ENCODE data around the gene CACHD1.
A peak's percentile ranks its signal among the peaks of the same experiment; 100 is the strongest.

The CACHD1 gene

DNA sequence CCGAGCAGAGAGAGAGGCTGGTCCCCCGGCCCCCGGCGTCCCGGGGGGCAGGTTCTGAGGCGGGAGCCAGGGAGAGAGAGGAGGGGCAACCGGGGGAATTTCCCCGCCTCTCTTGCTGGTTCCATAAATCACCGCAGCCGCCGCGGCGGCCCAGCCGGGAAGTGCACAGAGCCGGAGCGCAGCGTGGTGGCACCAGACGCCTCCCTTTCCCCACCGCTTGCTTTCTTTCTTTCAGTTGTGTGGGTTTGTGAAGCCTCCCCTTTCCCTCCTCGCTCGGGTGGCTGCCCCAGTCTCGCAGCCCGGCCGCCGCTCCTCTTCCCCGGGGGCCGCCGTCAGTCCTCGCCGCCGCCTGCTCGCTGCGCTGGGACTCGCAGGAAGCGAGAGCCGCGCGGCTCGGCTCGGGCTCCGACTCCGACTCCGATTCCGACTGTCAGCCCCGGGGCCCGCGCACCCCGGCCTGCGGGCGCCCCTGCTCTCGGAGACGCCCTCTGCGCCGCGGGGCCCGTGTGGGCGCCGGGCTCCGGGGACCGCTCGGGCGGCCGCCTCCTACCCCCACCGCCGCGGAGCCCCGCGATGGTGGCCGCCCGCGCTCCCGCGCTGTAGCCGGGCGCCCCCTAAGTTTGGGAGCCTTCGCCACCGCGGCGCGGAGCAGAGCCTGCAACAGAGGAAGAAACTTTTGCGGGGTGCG lies at the start of gene CACHD1:
CACHD1 (plus strand) TSS at position 153 of the 688 bp plus-strand sequence. CDS start 616 bp downstream, outside the sequence.
- DNase-seq, result peak; percentile 80

DNA sequence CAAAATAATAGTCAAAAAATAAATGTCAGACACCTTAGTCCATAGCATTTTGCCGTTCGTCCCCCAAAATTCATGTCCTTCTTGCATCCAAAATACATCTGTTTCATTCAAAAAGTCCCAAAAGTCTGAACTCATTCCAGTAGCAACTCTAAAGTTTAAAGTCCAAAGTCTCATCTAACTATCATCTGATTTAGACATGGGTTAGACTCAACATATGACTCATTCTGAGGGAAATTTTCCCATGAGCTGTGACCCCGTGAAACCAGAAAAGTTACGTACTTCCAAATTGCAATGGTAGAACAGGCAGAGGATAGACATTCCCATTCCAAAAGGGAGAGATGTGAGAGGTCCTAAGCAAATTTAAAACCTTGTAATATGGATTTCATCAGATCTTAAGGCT lies 48.6 kb upstream of the CACHD1 start:
- DNase-seq, result peak; percentile 3

DNA sequence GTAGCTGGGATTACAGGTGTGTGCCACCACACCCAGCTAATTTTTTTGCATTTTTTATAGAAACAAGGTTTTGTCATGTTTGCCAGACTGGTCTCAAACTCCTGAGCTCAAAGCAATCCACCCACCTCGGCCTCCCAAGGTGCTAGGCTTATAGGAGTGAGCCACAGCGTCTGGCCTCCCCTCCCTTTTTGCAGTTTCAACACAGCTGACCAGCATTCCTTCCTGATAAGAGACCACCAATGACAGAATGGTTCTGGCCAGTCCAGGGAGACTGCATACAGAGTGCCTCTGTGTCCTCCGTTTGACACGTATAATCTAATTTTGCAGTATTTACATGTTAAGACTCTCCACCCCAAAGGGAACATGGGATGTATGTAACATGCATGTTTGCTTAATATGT lies 46.4 kb upstream of the CACHD1 start:
- DNase-seq, result no peak

DNA sequence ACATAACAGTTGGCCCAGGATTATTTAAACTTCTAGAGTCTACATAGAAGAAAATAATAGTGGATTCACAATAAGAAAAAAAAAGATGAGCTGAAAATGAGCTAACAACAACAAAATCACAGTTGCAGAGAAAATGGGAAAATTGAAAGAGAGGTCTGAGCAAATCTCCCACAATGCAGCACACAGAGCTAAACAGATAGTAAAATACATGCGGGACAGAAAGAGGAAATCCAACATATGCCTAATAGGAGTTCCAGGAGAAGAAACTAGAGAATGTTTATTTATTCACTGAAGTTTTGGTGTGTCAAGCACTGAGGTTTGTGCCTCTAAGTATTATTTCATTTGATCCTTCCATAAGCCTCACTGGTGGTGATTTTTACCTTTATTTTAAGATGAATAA lies 45.5 kb upstream of the CACHD1 start:
- DNase-seq, result no peak

DNA sequence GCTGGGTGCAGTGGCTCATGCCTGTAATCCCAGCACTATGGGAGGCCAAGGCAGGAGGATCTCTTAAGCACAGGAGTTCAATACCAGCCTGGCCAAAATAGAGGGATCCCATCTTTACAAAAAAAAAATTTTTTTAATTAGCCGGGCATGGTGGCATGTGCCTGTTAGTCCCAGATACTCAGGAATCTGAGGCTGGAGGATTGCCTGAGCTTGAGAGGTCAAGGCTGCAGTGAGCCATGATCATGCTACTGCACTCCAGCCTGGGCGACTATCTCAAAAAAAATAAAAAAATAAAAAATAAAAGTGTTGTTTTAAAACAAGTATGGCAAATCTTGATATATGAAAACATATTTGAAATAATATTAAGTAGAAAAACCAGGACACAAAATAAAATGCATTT lies 44.4 kb upstream of the CACHD1 start:
- DNase-seq, result no peak

DNA sequence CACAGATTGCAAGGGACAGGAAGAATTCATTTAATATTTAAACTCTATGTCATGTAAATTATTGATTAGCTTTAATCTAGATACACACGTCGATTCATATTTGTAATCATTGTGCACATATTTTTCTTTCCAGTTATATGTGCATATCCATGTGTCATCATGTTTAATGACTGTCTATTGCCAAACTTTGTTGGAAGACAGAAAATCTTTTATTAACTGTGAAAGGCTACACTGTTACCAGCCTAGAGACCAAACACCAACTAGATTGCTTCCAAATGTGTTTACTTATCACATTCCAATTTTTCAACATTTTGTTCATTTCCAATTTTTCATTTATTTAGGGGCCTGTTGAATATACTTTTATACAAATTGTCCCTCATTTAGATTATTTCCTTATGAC lies 43.2 kb upstream of the CACHD1 start:
- no peak for DNase-seq

DNA sequence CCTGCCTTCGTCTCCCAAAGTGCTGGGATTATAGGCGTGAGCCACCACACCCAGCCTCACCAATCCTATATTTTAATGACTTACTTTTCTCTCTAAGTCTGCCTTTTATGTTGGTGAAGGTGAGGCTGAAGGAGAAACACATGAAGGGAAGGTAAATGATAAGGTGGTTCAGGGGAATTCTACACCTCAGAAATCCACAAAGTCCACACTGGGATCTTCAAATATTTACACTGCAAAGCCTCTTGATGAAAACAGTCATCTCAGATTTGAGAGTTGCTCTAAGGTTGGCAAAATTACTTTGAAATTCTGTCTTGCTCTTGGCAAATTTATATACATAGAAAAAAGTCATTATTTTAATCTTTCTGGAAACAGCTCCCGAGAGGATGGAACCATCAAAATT lies 42.0 kb upstream of the CACHD1 start:
- DNase-seq, result no peak

DNA sequence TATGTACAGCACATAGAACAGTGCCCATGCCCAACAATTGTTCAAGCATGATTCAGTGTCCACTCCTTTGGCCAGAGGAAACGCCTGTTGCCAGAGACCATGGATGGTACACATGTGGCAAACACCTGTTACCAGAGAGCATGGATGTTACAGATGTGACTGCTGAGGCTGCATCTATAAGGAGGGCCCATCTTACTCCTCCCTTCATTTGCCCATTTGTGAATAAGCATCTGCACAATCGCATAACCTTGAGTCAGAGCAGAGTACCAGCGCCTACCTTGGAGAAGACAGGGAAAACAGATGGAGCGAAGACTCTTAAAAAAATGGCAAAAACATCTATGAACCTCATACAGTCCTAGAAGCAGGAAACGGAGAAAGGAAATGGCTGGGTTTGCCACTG lies 36.6 kb upstream of the CACHD1 start:
- no peak for DNase-seq

DNA sequence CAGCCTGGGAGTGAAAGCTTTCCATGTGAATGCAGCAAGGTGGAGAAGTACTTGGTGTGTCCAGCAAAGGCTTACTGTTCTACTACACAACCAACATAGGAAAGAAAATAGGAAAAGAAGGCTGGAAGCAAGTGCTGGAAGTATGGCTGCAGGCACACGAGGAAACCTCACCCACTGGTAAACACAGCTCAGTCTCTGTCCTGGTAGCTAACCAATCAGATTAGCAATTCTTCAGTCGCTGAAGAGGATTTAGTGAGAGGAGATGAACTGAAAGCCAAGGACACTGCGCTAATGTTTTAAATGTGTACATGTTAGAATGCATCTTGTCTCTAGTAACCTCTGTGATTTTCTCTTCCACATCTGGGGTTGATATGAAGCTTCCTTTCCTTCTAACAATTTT lies 36.2 kb upstream of the CACHD1 start:
- DNase-seq, result no peak

DNA sequence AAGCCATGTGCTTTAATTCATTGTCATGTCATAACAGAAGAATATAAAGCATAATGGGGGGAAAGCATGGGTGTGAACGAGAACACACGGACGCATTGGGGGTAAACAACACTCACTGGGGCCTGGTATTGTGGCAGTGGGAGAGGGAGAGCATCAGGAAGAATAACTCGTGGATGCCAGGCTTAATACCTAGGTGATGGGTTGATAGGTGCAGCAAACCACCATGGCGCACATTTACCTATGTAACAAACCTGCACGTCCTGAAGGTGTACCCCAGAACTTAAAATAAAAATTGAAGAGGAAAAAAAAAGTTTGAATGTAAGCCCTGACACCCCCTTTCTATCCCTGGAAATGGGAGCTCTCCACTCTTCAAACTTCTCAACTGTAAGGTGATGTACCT lies 34.9 kb upstream of the CACHD1 start:
- DNase-seq, result no peak

DNA sequence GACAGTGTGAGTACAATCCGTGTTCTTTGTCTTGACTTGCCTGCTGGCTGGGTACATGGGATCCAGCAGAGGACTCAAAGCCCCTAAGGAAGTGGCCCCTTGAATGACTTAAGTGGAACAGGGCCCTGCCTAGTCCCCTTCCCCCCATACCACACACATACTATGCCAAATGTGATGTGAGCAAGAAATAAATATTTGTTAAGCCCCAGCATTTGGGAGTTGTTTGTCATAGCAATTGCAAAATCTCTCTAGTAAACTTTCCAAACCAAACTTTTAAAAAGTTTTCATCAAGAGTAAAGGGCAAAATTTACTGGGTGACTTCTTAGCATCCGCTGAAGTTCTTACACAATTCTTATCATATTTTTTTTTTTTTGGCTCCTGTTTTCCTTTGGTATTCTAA lies 32.5 kb upstream of the CACHD1 start:
- no peak for DNase-seq

DNA sequence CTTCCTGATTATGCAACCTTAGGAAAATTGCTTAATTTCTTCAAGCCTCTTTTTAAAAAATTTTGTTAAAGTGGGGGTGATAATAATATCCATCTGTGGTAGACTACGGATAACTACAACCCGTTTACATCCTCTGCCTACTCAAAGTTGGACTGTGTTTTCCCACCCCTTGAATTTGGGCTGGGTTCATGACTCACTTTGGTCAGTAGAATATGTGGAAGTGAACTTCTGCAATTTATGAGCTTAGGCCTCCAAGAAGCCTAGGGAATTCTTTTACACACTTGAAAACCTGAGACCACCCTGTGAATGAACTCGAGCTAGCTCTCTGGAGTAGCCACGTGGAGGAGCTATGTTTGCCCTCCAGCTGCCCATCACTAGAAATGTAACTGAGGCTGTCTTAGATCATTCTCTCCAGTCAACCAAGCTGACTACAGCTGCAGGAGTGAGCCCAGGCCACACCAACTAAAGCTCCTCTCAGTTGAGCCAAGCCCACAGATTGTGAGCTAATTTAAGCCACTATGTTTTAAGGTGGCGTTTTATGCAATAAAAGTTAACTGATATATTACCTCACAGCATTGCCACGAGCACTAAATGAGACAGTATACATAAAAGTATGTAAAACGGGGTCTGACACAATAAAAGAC lies 29.6 kb upstream of the CACHD1 start:
- DNase-seq, result no peak

DNA sequence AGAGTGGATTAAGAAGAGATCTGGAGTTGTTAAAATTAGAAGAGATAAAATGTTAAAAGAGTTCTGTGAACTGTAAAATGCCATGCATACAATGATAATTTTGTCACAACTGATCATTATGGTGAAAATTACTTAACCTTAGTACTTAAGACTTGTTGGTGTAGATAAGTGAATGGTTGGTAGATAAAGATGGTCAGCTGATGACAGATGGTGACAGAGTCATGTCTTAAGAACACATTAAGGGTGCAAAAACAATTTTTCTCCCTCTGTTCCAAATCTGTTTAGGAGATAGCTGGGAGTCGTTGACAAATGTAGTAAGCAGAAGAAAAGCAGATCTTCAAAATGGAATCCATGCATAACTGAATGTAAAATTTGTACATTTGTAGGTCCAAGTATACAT lies 18.5 kb upstream of the CACHD1 start:
- no peak for DNase-seq

DNA sequence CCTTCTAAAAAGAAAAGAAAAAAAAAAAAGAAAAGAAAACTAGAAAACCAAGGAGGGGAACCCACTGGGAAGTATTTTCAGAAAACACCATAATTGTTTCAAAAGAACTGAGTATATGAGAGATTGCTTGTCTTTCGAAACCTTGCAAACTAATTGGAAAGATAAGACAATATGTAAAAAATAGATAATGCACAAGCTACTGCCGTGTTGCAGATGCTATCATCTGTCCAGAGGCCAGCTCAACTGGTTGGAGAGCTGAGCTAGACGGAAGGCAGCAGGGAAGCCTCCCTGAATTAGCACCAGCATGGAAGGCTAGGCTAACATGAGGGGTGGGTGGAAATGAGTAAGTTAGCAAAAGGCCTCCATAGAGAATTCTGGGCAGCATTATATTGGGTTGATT lies 16.2 kb upstream of the CACHD1 start:
- DNase-seq, result no peak

DNA sequence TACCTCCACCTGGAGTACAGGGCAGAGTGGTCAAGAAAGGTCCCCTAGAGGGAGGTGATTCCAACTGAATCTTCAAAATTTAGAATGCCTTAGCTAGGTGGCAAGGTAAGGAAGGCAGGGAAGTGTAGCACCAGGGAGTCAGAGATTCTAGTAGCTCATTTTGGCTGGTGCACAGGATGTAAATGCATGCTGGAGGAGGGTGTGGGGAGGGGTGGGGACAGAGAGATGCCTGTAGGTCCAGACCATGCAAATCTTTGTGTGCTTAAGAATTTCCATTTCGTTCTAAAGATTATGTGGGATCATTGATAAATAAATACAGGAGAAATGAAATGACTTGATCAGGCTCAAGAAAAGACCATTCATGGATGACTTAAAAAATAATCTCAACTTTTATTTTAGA lies 11.0 kb upstream of the CACHD1 start:
- DNase-seq, result no peak

DNA sequence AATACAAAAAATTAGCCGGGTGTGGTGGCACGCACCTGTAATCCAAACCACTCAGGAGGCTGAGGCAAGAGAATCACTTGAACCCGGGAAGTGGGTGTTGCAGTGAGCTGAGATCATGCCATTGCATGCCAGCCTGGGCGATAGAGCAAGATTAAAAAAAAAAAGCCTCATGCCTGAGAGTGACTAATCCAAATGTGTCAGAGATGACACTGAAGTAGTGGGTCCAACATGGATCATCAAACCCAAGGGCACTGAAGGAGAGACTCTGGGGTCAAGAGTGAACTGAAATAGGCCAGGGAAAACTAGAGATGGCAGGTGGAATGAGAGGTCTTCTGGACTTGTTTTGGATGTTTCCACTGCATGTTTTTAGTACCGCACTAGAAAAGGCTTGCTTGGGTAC lies 10.2 kb upstream of the CACHD1 start:
- DNase-seq, result no peak

DNA sequence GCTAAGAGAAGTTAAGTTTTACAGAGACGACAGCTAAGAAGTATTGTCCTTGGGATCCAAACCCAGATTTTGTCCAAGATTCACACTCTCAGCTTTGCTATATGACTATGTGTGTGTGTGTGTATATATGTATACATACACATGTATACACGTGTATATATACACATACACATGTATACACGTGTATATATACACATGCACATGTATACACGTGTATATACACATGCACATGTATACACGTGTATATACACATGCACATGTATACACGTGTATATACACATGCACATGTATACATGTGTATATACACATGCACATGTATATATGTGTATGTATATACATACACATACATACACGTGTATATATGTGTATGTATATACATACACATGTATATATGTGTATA lies 3.9 kb upstream of the CACHD1 start:
- DNase-seq, result no peak

DNA sequence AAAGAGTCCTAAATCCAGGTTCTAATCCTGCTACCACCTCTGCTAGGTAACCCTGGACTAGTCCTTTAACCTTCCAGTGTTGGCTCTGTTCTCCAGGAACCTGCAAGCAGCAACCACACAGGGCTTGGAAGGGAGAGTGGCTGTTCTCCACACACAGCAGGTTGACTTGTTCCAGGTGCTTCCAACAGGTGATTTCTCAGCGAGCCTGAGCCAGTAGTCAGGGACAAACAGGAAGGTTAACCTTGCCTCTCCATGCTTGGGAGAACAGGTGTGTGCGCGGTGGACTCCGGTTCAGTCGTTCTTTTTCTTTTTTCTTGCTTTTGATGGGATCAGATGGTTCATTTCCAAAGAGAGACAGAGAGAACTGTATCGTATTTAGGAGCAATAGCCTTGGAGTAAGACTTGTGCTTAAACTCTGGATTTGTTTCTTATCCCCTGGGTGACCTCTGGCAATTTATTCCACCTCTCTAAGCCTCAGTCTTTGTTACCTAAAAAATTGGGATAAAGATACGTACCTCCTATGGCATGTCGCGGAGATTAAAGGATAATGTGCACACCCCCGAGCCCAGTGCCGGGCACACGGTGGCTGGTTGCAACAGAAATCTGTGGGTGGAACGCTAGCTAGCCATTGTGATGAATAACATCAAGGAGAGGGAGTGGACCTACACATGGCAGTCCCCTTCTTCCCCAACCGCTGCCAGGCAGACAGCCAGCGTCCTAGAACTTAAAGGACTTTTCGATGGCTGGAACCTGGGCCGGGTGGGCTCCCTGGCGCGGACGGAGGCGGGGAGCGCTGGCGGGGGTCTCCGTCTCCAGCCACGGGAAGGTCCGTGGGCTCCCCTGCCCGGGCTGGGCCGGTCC lies 583 bp upstream of the CACHD1 start:
- DNase-seq, result no peak

DNA sequence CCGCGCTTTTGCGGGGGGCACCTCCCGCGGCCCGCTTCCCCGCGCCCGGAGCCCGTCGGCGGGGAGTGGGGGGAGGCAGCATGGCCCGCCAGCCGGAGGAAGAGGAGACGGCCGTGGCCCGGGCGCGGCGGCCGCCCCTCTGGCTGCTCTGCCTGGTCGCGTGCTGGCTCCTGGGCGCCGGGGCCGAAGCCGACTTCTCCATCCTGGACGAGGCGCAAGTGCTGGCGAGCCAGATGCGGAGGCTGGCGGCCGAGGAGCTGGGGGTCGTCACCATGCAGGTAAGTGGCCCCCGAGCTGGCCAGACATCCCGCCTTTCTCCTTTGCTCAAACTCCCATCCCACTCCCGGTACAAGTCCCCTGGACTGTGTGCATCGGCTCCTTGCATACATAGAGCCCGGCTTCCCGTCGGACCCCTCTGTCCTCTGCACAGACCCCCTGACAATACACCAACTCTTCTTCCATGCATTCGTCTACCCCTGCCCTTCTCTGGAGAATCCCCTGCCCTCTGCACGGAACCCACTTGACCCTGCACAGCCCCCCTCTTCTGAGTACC lies 812 bp downstream of the CACHD1 start:
- DNase-seq, result no peak

DNA sequence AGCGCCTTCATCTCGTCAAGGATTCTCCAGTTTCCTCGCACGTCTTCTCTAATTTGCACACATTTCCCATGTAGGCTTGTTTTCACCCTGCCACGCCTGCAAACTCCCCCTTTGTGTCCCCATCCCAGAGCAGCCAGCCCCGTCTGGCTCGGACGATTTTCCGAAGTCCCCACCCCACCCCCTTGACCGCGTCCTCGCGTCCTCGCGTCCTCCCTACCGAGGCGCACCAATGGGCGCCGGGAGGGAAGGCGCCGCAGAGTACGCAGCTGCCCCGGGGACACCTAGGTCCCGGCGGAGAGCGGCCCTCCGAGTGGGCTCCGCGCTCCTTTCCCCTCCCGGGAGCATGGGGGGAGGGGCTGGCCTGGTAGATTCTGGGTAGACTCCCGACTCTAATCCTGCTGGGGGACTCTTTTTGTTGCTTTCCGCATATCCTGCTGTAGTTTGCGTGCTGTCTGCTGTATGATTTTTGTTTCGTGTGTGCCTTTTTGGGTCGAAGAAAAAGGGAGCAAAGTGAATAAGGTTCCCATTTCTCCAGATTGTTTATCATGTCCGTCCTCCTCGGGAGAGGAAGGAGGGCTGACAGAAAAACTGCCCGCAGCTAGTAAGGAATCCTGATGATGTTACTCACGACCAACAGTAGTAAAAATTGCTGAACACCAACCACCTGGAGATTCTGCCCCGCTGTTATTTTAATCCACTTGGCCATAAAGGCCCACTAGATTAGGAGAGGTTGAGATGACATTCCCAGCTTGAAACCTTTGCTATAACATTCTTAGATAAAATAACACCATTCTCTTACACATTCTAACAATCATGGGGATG lies 1.5 kb downstream of the CACHD1 start:
- peak; percentile 50 for DNase-seq

DNA sequence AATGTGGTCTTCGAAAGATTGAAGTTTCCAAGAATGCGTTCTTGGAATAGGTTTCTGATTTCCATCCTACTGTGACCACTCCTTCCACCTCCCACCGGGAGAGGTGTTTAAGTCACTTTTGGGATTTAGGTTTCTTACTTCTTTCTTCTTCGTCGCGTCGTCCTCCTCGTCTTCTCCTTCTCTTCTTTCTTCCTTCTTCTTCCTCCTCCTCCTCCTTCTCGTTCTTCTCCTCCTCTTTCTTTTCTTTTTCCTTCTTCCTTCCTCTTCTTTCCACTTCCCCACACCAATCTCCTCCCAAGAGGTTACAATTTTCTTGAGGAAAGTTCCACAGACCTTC lies 2.1 kb downstream of the CACHD1 start:
- no peak for DNase-seq

DNA sequence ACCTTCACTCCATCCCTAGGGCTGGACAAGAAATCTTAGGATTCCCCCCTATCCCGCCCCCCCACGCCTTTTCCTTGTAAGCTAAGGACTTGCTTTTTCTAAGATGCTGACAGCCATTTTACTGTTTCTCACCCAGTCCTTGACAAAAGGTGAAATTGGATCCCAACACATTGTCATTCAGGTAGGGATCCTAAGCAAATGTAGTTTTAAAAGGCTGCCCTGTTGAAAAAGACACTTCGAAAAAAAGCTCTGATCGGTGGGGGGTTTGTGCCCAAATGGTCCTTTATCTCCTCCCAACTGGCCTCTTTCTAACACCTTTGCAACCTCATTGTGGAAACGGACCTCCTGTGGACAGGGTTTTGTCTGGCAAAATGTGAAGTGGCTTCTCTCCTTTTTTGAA lies 2.9 kb downstream of the CACHD1 start:
- no peak for DNase-seq

DNA sequence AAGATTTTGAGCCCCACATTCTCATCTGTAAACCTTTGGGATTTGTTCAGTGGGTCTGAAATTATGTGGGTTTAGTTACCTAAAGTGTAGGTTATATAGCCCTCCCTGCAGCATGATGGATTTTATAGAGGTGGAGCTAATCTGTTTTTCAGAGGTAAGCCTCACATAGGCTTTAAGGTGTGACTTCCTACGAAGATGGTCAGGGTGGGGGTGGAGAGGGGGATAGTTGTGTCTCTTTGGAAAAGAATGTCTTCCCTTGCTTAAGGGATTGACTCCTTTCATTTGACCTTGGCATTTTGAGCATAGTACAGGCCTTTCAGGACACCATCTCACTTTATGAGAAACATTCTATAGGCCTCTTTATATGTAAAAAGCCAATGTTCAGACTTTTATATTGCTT lies 3.4 kb downstream of the CACHD1 start:
- no peak for DNase-seq
